IPS DF 6.9 (cell line): Measurements from ENCODE around the gene INPP4A.

ENCODE experiments used
- DNase-seq: peaks from one replicate; pipeline ENCODE4 v3.0.0-alpha.2; 2013; ENCODE audit warnings: low read depth, low spot score
- H3K27ac ChIP-seq: one replicate; pipeline ENCODE4 v1.5.1; 2013; ENCODE audit warnings: low read length, control low read depth
- H3K27me3 ChIP-seq: 2 replicates; pipeline ENCODE4 v1.6.1; 2013; ENCODE audit warnings: mild to moderate bottlenecking, low read length; ENCODE audit not compliant: control insufficient read depth, insufficient read depth
- H3K36me3 ChIP-seq: 2 replicates; pipeline ENCODE4 v1.6.1; 2013; ENCODE audit warnings: low read length; ENCODE audit not compliant: control insufficient read depth, insufficient read depth
- H3K4me1 ChIP-seq: 2 replicates; pipeline ENCODE4 v1.6.1; 2013; ENCODE audit warnings: low read length; ENCODE audit not compliant: control insufficient read depth, insufficient read depth
- H3K4me3 ChIP-seq: 2 replicates; pipeline ENCODE4 v1.5.1; 2013; ENCODE audit warnings: mild to moderate bottlenecking, low read length
- H3K9me3 ChIP-seq: 2 replicates; pipeline ENCODE4 v1.6.1; 2013; ENCODE audit warnings: low read length, inconsistent platforms; ENCODE audit not compliant: control insufficient read depth, insufficient read depth
- WGBS: extraction: QIAGEN DNeasy Blood & Tissue Kit; methylation state at CpG from one replicate; pipeline ENCODE4 v1.1.7; 2013; ENCODE audit warnings: mixed read lengths, missing lambda C conversion rate; ENCODE audit not compliant: insufficient read length, insufficient coverage; 5-methylcytosine and 5-hydroxymethylcytosine counted together

INPP4A gene

DNA sequence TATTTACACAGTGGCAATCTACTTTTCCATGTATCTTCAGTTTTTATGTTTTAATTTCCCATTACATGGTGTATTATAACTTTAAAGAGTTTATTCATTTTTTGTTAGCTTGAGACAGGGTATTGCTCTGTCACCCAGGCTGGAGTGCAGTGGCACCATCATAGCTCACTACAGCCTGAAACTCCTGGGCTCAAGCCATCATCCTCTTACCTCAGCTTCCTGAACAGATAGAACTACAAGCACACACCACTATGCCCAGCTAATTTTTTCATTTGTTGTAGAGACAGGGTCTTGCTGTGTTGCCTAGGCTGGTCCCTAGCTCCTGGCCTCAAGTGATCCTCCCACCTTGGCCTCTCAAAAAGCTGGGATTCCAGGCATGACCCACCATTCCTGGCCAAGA lies 96.8 kb downstream of the INPP4A start:
- Histone ChIP-seq H3K36me3 (peaks cover 14% of the 10 kb centered on the region; the same call in 1 of the 2 replicates), H3K27ac (no peak overlapping the region), H3K27me3 (no peaks in the 10 kb centered on the region), H3K4me3 (no peak overlapping the region), H3K4me1 (no peaks in the 10 kb centered on the region), H3K9me3 (no peaks in the 10 kb centered on the region)
- DNase-seq, result no peak

DNA sequence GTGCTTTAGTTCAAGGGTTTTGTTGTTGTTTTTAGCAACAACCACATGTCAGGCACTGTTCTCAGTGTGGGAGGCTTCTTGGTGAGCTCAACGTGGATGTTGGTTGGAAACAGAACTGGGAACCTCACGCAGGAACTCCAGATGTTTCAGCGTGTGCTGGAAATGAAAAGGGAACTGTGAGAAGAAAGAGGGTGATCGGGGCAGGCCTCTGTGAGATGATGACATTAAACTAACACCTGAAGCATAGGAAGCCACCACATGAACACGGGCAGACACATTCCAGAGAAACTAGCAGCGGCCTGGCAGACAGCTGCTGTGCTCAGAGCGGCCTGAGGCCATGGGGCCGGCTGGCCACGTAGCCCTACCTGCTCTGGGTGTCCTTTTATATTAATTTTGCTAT lies 97.2 kb downstream of the INPP4A start:
- Histone ChIP-seq H3K27ac (no peak overlapping the region), H3K36me3 (peaks cover 18% of the 10 kb centered on the region; the same call in 1 of the 2 replicates), H3K4me3 (no peak overlapping the region), H3K9me3 (no peaks in the 10 kb centered on the region), H3K27me3 (no peaks in the 10 kb centered on the region), H3K4me1 (no peaks in the 10 kb centered on the region)
- DNase-seq, result no peak
- WGBS, result no CpG with 5 or more reads among the region's 9 CpGs

DNA sequence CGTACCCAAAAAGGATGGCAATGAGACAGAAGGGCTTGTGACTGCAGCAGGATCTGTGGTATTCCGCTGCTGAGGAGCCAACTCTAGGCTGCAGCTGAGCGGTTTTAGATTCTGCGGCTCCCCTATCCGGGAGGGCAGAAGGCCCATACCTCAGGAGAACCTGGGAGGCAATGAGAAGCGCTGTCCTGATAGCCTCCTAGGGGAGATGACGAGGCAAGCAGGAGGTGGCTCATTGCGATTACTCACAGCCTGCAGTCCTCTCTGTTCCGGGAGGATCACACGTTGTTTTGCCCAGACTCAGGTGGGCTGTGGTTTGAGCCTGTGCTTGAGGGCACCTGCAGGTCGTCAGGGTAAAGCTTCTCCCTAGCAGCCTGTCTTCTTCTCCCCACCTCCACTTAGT lies 98.6 kb downstream of the INPP4A start:
- Histone ChIP-seq H3K4me1 (no peaks in the 10 kb centered on the region), H3K9me3 (no peaks in the 10 kb centered on the region), H3K4me3 (no peak overlapping the region), H3K36me3 (peaks cover 13% of the 10 kb centered on the region; the same call in 1 of the 2 replicates), H3K27ac (no peak overlapping the region), H3K27me3 (no peaks in the 10 kb centered on the region)
- no CpG with 5 or more reads among the region's 11 CpGs for WGBS
- DNase-seq, result no peak

DNA sequence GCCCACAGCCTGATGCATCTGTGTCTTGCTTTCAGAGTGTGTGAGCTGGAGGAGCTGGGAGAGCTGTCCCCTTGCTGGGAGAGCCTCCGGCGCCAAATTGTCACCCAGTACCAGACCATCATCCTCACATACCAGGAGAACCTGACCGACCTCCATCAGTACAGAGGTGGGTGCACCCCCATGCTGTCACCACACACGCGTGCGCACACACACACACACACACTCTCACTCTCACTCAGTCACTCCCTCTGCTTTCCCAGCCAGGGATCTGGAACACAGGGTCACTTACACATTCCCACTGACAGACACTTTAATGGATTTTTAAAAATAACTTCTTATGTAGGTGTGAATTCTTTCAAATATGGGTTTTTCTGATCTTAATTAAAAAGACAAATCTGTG lies 99.2 kb downstream of the INPP4A start:
- DNase-seq, result no peak
- H3K9me3 ChIP-seq, result no peaks in the 10 kb centered on the region
- no peak overlapping the region for H3K4me3 ChIP-seq
- no CpG with 5 or more reads among the region's 6 CpGs for WGBS
- no peak overlapping the region for H3K27ac ChIP-seq
- no peaks in the 10 kb centered on the region for H3K27me3 ChIP-seq
- H3K36me3 ChIP-seq, result peaks cover 13% of the 10 kb centered on the region; the same call in 1 of the 2 replicates
- H3K4me1 ChIP-seq, result no peaks in the 10 kb centered on the region

DNA sequence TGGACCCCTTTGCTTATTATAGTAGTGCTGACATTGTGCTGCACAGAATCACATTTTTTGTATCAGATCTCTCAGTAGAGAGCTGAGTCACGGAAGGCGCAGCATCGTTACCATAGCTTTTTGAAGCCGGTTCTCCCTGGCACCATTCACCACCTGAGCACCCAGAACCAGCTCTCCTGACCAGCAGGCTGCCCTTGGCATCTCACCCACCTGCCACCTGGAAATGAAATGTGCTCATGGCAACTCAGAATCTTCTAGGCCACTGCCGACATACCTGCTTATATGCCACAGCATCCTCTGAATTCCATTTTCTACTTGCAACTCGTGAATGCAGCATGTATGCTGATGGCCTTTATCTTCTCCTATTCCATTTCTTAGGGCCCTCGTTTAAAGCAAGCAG lies 100.9 kb downstream of the INPP4A start:
- Histone ChIP-seq H3K4me3 (no peak overlapping the region), H3K36me3 (peaks cover 9% of the 10 kb centered on the region; the same call in 1 of the 2 replicates), H3K9me3 (no peaks in the 10 kb centered on the region), H3K27ac (no peak overlapping the region), H3K4me1 (no peaks in the 10 kb centered on the region), H3K27me3 (no peaks in the 10 kb centered on the region)
- no CpG with 5 or more reads among the region's 7 CpGs for WGBS
- DNase-seq, result no peak

DNA sequence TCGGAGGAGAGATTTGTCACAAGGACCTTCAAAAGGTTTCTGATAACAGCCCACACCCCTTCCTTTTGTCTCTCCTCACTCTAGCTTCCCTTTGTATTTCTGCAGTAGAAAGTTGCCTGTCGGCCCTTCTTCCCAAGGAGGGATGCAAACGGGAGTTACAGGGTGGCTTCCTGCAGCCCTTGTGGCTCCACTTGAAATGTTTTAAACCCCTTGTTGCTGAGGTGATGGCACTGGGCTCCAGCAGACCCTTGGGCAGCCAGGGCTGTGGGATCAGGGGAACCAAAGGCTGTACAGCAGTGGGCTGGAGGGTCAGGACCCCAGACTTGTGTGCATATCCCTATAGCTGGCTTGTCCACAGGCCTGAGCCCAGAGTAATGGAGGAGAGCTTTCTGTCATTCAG lies 101.5 kb downstream of the INPP4A start:
- Histone ChIP-seq H3K4me3 (no peak overlapping the region), H3K36me3 (peaks cover 9% of the 10 kb centered on the region; the same call in 1 of the 2 replicates), H3K4me1 (no peaks in the 10 kb centered on the region), H3K27me3 (no peaks in the 10 kb centered on the region), H3K27ac (no peak overlapping the region), H3K9me3 (no peaks in the 10 kb centered on the region)
- no CpG with 5 or more reads among the region's 3 CpGs for WGBS
- DNase-seq, result no peak

DNA sequence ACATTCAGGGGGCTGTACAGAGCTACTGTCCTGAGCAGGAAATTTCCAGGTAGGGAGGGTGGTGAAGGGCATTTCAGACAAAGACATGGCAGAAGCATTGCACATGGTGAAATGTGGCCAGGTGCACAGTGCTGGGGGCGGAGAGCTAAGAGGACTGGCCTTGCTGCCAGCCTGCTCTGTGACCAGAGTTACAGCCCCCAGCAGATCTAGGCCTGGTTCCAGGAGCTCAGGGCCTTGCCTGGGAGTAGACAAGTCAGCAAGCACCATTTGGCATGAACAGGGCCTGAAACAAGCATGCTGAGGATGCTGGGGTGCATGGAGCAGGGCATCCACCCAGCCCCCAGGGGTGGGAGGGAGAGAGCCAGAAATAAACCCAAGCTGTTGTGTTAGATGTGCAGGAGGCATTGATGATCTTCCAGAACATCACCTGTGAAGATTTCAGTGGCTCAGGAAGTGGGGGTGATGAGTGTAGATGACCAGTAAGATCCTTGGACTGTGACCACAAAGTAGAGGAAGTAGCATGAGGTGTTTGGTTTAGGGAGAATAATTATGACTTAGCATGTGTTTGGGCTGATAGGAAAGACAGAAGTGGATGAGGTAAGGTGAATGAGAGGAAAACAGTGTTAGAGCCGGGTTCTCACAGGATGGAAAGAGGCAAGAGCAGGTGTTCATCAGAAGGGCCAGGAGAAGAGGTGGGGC lies 102.6 kb downstream of the INPP4A start:
- DNase-seq, result no peak
- no peak overlapping the region for H3K27ac ChIP-seq
- no peaks in the 10 kb centered on the region for H3K9me3 ChIP-seq
- no peaks in the 10 kb centered on the region for H3K4me1 ChIP-seq
- H3K36me3 ChIP-seq, result peaks cover 9% of the 10 kb centered on the region; the same call in 1 of the 2 replicates
- whole genome bisulfite sequencing, result no CpG with 5 or more reads among the region's 2 CpGs
- H3K4me3 ChIP-seq, result no peak overlapping the region
- H3K27me3 ChIP-seq, result no peaks in the 10 kb centered on the region

DNA sequence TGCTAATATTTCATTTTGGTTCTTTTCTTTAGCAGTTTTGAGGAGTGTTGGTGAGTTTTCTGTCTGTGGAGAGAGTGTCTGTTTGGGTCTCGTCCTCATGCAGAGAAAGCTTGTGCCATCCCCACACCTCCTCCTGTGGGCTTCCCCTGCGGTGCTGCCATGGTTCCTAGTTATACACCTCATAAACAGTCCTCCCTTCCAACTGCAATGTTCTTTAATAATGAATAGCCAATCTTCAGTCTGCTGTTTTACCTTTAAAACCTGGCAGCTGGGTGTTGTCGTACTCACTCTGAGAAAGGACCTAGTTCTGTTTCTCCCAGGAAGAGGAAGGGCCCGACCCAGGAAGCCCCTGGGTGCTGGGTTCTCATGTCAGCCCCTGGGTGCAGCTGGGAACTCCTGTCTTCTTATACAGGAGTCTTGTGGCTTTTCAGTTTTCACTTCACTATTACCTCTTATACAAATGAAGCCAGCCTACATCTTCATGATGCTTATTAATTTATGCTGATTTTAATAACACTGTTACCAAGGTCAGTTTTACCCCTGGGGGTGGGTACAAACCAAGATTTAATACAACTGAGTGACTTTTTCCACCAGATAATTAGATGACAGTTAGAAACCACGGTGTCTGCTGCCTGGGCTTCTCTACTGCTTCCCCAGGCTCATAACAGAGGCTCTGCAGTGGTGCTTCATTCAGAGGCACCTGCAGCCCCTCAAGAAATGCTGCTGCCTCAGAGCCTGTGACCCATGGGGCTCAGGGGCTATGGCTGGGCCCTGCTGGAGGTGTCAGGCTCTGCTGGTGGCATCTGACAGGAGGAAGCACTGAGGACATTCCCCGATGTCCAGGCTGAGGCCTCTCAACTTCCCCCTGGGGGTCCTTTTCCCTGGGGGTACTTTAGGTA lies 104.5 kb downstream of the INPP4A start:
- Histone ChIP-seq H3K9me3 (no peaks in the 10 kb centered on the region), H3K4me3 (no peak overlapping the region), H3K27ac (no peak overlapping the region), H3K36me3 (peaks cover 19% of the 10 kb centered on the region; the same call in 1 of the 2 replicates), H3K27me3 (no peaks in the 10 kb centered on the region), H3K4me1 (no peaks in the 10 kb centered on the region; the same call in 1 of the 2 replicates)
- WGBS, result no CpG with 5 or more reads among the region's 6 CpGs
- no peak for DNase-seq

DNA sequence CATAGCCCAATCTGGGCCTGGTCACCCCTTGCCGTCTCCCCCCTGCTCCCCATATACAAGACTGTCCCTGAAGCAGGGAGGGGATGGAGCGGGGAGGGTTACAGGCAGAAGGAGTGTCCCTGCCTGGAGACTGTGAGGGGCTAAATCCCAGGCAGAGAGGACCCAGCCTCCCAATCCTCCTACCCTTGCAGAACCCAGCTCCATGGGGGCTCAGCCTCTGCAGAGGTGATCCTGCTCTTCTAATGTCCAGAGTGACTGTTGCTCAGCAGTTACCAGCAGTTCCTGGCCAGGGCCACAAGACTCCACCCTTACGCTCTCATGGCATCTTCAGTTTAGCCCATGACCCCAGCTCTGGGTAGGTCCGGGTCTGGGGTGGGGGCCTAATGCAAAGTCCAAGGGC lies 105.5 kb downstream of the INPP4A start:
- peaks cover 20% of the 10 kb centered on the region; the same call in 1 of the 2 replicates for H3K36me3 ChIP-seq
- H3K27me3 ChIP-seq, result no peaks in the 10 kb centered on the region
- H3K9me3 ChIP-seq, result no peaks in the 10 kb centered on the region
- H3K4me3 ChIP-seq, result no peak overlapping the region
- no CpG with 5 or more reads among the region's 4 CpGs for WGBS
- no peak for DNase-seq
- H3K4me1 ChIP-seq, result no peaks in the 10 kb centered on the region; the same call in 1 of the 2 replicates
- H3K27ac ChIP-seq, result no peak overlapping the region

DNA sequence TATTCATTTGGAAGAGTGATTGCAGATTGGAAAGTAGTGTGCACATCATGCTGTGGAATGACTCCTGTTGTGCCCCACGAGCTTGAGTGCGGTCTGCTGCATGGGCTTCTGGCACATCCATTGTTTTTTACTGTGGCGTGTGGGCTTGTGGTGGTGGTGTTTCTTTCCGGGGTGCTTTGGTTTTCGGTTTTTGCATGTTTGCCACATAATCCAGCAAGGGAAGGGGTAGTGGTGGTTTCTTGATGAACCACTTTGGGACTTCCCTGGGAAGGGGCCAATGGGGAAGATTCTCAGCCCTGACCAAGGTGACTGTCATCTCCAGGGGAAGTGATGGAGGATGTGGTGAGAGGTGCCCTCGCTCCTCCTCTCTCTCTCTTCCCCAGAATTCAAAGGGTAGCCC lies 106.7 kb downstream of the INPP4A start:
- H3K9me3 ChIP-seq, result no peaks in the 10 kb centered on the region

More for the DNA sequence above, 106.7 kb downstream of the INPP4A start:
- Histone ChIP-seq H3K36me3 (peaks cover 19% of the 10 kb centered on the region), H3K4me3 (no peak overlapping the region), H3K27ac (no peak overlapping the region), H3K4me1 (no peaks in the 10 kb centered on the region; the same call in 1 of the 2 replicates), H3K27me3 (no peaks in the 10 kb centered on the region)
- WGBS, result no CpG with 5 or more reads among the region's 6 CpGs
- DNase-seq, result no peak
